ENCODE results near the gene MANBA.
"Not testable (repeated sequence)": the region's sequence is repeated elsewhere in the genome, so short reads cannot be mapped to it uniquely, and the experiment has no call there.

Gene MANBA

GRCh38 chr4:102619776-102620631 is 140.8 kb downstream of the MANBA start:
- DNase-seq (ENCODE audit: low spot score) = not testable (repeated sequence)

- not testable (repeated sequence) for DNase-seq (ENCODE audit: low spot score)
Measured at GRCh38 chr4:102619021-102619420, 141.7 kb downstream of the MANBA start.

DNA sequence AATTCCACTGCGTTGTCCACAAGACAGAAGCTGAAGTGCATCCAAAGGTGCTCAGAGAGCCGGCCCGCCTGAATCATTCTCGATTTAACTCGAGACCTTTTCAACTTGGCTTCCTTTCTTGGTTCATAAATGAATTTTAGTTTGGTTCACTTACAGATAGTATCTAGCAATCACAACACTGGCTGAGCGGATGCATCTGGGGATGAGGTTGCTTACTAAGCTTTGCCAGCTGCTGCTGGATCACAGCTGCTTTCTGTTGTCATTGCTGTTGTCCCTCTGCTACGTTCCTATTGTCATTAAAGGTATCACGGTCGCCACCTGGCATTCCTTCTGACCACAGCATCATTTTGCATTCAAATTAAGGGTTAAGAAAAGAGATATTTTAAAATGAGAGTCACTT is 144.1 kb downstream of the MANBA start:
- DNase-seq (ENCODE audit: low spot score) = no peak

GRCh38 chr4:102614801-102615200 is 146.0 kb downstream of the MANBA start:
- DNase-seq (ENCODE audit: low spot score) = no peak

GRCh38 chr4:102612824-102613366 is 147.9 kb downstream of the MANBA start:
- DNase-seq (ENCODE audit: low spot score) = no peak

- DNase-seq (ENCODE audit: low spot score) = no peak
Measured at GRCh38 chr4:102612210-102612609, 148.6 kb downstream of the MANBA start.

DNA sequence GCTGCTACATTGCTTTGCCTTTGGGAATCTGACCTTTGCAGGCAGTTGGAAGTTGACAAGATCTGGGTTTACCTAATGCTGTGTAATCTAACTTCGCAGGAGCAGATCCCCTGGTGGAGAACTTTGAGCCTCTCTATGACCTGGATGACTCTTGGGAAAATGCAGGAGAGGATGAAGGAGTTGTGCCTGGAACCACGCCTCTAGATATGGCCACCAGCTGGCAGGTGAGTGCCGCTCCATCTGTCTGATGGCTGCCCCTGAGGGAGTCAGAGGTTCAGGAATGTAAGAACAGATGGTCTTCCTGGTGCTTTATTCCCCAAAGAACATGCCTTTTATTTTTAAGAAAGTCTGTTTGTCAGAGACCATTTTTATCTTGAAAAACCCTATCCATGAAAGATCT is 150.3 kb downstream of the MANBA start:
- DNase-seq (ENCODE audit: low spot score) = no peak

- no peak for DNase-seq (ENCODE audit: low spot score)
Measured at GRCh38 chr4:102610007-102610406, 150.8 kb downstream of the MANBA start.

DNA sequence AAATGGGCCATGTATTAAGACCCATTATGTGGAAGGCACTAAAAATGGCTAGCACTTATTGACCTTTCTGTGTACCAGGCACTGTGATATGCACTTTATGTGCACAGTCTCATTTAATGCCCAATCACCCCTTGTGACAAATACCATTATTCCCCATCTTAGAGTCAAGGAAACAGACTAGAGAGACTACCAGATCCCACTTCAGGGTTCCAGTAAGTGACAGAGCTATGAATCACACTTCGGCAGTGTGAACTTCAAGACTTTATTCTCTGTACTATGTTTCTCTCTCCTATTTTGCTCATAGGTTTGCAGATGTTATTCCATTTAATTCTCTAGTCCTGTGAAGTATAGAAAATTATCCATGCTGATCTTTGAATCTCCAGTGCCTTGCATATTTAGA is 152.6 kb downstream of the MANBA start:
- DNase-seq (ENCODE audit: low spot score) = no peak

DNA sequence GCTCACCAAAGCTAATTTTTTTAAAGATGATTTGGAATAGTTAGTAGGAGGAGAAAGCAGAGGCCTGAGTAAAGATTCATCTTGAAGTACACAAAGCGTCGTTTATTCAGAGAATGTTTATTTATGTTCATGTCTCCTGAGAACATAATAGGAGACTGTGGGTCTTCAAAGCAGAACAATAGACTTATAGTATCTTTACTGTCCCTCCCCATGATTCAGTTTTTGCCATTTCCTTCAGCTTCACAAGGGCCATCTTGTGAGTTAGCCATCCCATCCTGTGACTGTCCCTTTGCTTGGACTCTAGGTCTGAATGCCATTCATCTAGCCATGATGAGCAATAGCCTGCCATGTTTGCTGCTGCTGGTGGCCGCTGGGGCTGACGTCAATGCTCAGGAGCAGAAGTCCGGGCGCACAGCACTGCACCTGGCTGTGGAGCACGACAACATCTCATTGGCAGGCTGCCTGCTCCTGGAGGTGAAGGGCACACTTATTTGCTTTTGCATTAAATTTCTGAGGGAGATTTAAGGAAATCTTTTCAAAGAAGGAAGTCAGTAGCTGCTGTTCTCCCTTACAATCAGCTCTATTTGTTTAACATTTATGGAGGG is 153.8 kb downstream of the MANBA start:
- no peak for DNase-seq (ENCODE audit: low spot score)

- no peak for DNase-seq (ENCODE audit: low spot score)
Measured at GRCh38 chr4:102606261-102606660, 154.5 kb downstream of the MANBA start.

GRCh38 chr4:102604222-102604940 is 156.4 kb downstream of the MANBA start:
- DNase-seq (ENCODE audit: low spot score) = no peak

DNA sequence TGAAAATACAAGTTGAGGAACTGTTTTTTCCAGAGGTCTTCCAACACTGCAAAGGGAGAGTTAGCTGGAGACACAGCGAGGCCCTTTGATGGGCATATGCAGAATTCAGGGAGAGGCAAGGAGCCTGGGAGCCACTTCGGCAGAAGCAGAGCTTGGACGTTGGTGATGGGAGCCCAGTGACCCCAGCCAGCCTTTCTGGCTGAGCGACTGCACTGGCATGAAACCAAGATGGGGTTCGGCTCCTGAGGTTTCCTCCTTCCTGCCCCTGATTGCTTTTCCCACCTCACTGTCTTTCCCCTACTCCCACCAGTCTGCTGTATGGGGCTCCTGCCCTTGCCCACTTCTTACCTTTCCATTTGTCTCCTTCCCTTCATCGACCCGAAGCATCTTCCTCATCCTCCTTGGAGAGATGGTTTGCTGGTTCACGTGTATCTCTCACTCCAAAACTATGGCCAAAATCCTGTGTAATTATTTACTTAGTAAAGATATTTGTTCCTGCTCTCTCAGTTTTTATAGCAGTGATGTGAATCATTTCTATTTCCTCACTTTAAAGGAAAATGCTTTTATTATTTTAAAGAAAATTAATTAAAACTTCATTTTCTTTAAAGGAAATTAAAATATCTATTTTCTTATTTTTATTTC is 159.1 kb downstream of the MANBA start:
- DNase-seq (ENCODE audit: low spot score) = no peak

- no peak for DNase-seq (ENCODE audit: low spot score)
Measured at GRCh38 chr4:102600689-102601088, 160.1 kb downstream of the MANBA start.

GRCh38 chr4:102599886-102600285 is 160.9 kb downstream of the MANBA start:
- DNase-seq (ENCODE audit: low spot score) = no peak

DNA sequence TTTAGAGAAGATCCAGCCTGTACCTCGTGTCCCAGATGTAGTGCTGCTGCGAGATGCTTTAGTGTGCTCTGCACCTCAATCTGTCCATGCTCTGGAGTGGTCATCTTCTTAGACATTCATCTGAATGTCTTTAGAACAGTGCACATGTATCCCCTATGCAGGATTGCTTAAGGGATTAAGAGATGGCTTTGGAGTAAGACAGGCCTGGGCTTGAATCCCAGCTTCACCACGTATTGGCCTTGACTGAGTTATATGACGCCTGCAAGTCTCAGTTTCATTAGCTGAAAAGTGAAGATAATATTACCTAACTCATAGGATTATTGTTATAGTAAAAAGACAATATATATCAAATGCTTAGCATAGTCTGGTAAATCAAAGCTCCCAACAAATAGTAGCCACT is 161.3 kb downstream of the MANBA start:
- no peak for DNase-seq (ENCODE audit: low spot score)

GRCh38 chr4:102598762-102599374 is 161.9 kb downstream of the MANBA start:
- no peak for DNase-seq (ENCODE audit: low spot score)

DNA sequence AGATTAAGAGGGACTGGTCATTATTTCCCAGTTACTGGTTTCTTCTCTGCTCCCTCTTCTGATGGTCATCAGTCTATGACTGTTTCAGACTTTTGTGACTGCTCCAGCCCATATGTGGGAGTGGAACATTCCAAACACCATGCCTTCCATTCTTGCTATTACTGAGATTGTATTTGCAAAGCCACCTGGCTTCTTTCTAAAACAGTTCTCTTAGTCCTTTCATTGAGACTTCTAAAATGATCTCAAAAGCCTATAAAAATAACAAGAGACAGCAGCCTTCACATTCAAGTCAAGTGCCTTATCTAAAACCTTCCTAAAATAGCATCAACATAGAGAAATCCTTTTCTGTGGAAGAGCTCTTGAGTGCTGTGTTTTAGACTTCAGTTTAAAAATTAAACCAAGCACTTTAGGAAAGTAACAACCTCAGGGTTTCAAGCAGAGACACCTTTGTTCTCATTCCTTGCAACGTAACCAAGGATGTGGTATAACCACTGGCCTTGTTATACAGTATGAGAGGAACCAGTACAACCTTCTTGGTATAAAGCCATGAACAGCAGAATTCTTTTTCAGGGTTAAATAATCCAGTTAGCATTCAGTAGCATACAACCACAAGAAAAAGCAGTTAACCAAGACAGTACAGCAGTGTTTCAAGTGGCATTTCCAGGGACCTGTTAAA is 162.5 kb downstream of the MANBA start:
- DNase-seq (ENCODE audit: low spot score) = no peak

DNA sequence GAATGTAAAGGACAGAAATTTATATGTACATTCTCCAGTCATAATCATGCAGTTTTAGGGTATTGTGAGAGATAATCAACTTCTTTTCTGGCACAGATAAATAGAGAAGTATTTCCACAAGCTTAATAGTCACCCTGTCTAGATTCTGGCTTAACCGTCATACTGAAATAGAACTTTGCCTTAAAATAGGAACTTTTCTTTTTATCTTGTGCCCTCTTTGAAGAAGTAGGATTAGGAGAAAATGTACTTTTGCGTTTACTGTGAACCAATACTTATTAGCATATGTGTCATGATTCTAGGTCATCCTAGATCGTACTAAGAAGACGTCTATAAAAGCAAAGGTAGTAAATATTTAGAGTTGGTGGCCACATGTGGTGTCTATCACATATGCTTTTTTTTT is 164.2 kb downstream of the MANBA start:
- DNase-seq (ENCODE audit: low spot score) = no peak

GRCh38 chr4:102594000-102594399 is 166.8 kb downstream of the MANBA start:
- no peak for DNase-seq (ENCODE audit: low spot score)

- DNase-seq (ENCODE audit: low spot score) = no peak
Measured at GRCh38 chr4:102593147-102593546, 167.6 kb downstream of the MANBA start.

Data from ecto neural progenitor cell (in vitro differentiated cells).